LNCAP (cell line): ENCODE measurements around the gene ST3GAL5.
A peak's percentile ranks its signal among the peaks of the same experiment; 100 is the strongest.

Experiments used
- CTCF ChIP-seq: fragments of 450-650 bp; IDR thresholded peaks from 2 replicates; pipeline ENCODE4 v1.5.1; 2017; ENCODE audit warnings: mild to moderate bottlenecking

ST3GAL5 gene

GRCh38 chr2:85888684-85889626, at the start of gene ST3GAL5:
ST3GAL5 (minus strand) TSS chr2:85888990; CDS start chr2:85888905, 85 bp downstream.
- peak; percentile 63 for TF ChIP-seq CTCF

DNA sequence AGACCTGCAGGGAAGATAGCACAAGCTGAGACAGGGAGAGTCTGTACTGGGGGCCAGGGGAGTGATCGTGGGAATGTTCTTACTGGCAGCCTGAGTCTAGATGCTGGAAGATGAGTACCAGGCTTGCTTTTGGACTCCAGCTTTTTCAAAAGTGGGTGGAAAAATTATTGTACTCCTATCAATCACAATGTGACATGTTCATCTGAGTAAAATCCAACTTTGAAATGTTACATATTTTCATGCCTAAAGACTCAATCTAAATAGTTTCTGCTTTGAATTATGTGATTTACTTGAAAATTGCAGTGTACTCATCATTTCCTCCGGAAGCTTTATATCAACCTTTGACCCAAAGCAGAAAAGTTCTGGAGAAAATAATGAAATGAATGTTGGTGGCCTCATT, 49.7 kb upstream of the ST3GAL5 start:
- TF ChIP-seq CTCF = no peak

- no peak for TF ChIP-seq CTCF
Observed at GRCh38 chr2:85937069-85937439, 48.3 kb upstream of the ST3GAL5 start.

- TF ChIP-seq CTCF = no peak
Observed at GRCh38 chr2:85936421-85937068, 47.8 kb upstream of the ST3GAL5 start.

DNA sequence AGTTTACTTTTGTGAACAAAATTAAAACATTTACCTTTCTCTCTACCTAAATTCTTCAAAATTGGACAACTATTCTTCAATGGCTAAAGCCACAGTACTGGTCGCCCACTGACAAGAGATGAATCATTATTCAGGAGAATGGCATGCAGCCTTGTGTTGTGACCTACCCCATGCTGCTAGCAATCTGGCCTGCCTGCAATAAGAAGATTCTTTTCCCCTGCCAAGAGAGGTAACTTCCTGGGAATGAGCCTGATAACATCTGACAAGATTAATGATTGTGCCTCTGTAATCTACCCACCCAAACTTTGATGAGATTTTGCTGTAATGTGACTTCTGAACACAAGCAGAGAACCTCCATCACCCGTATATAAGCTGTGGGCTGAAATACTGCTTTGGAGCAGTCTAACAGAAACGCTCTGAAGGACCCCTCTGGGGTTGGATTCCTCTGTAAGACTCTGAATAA, 47.0 kb upstream of the ST3GAL5 start:
- TF ChIP-seq CTCF = no peak

- TF ChIP-seq CTCF = no peak
Observed at GRCh38 chr2:85935170-85935745, 46.5 kb upstream of the ST3GAL5 start.

GRCh38 chr2:85933753-85934594, 45.2 kb upstream of the ST3GAL5 start:
- no peak for TF ChIP-seq CTCF
